GM23248 (cell line): Measurements from ENCODE around the gene UTRN.

ENCODE experiments used
- EZH2 ChIP-seq: fragments of 200-600 bp; sonication (generic); IDR thresholded peaks from 2 replicates; pipeline ENCODE4 v1.6.1; 2018; ENCODE audit warnings: antibody characterized with exemption, mild to moderate bottlenecking; ENCODE audit not compliant: insufficient read depth, poor library complexity, severe bottlenecking
- EZH2phosphoT487 ChIP-seq: fragments of 200-600 bp; sonication (generic); IDR thresholded peaks from 2 replicates; pipeline ENCODE4 v1.6.1; 2018; ENCODE audit warnings: antibody characterized with exemption, moderate library complexity, mild to moderate bottlenecking, low read depth; ENCODE audit not compliant: insufficient read depth

GRCh38 chr6:144295211-144295610, 10.1 kb downstream of the UTRN start:
- no peak for TF ChIP-seq EZH2
- TF ChIP-seq EZH2phosphoT487, result no peak
